GM06990 (cell line): ENCODE data around the gene SPRN.
"Not testable (repeated sequence)": the region's sequence is repeated elsewhere in the genome, so short reads cannot be mapped to it uniquely, and the experiment has no call there.

ENCODE experiments used
- DNase-seq: peaks from one replicate; pipeline ENCODE4 v3.0.0-alpha.2; 2011; ENCODE audit not compliant: insufficient read length; ENCODE audit errors: extremely low read depth
- H3K27me3 ChIP-seq: replicated peaks from 2 replicates; pipeline ENCODE4 v1.6.0; 2011; ENCODE audit warnings: low read length; ENCODE audit not compliant: control insufficient read depth, insufficient read depth
- H3K36me3 ChIP-seq: 2 replicates; pipeline ENCODE4 v1.5.1; 2011; ENCODE audit warnings: low read length; ENCODE audit not compliant: control insufficient read depth, insufficient read depth
- H3K4me3 ChIP-seq: replicated peaks from 2 replicates; pipeline ENCODE4 v1.5.1; 2011; ENCODE audit warnings: low read depth, mild to moderate bottlenecking, control low read depth, low read length
- TF ChIP-seq, protein P1 (sequence below): IDR thresholded peaks from 2 replicates; pipeline ENCODE4 v1.5.1; 2011; ENCODE audit warnings: low read length, control low read depth, mild to moderate bottlenecking, inconsistent platforms; ENCODE audit not compliant: insufficient read depth, poor library complexity, severe bottlenecking

SPRN gene

DNA sequence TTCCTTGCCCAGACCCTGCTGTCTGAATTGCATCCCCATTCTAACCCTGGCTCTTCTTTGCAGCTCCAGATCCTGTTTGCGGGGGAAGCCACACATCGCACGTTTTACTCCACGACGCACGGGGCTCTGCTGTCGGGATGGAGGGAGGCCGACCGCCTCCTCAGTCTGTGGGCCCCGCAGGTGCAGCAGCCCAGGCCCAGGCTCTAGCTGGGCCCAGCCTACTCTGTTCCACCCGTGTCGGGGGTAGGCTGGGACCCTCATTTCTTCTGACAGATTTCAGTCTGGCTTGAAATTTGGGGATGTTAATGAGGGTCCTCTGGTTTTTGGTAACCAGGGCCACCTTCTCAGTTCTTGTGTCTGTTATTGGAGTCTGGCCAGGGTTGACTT is 33.2 kb downstream of the SPRN start:
- DNase-seq, result no peak
- Histone ChIP-seq H3K27me3 (no peaks in the 10 kb centered on the region), H3K4me3 (peak overlapping the region; percentile 39), H3K36me3 (peaks cover 4% of the 10 kb centered on the region)
- TF ChIP-seq, protein P1, sequence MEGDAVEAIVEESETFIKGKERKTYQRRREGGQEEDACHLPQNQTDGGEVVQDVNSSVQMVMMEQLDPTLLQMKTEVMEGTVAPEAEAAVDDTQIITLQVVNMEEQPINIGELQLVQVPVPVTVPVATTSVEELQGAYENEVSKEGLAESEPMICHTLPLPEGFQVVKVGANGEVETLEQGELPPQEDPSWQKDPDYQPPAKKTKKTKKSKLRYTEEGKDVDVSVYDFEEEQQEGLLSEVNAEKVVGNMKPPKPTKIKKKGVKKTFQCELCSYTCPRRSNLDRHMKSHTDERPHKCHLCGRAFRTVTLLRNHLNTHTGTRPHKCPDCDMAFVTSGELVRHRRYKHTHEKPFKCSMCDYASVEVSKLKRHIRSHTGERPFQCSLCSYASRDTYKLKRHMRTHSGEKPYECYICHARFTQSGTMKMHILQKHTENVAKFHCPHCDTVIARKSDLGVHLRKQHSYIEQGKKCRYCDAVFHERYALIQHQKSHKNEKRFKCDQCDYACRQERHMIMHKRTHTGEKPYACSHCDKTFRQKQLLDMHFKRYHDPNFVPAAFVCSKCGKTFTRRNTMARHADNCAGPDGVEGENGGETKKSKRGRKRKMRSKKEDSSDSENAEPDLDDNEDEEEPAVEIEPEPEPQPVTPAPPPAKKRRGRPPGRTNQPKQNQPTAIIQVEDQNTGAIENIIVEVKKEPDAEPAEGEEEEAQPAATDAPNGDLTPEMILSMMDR, result no peak

DNA sequence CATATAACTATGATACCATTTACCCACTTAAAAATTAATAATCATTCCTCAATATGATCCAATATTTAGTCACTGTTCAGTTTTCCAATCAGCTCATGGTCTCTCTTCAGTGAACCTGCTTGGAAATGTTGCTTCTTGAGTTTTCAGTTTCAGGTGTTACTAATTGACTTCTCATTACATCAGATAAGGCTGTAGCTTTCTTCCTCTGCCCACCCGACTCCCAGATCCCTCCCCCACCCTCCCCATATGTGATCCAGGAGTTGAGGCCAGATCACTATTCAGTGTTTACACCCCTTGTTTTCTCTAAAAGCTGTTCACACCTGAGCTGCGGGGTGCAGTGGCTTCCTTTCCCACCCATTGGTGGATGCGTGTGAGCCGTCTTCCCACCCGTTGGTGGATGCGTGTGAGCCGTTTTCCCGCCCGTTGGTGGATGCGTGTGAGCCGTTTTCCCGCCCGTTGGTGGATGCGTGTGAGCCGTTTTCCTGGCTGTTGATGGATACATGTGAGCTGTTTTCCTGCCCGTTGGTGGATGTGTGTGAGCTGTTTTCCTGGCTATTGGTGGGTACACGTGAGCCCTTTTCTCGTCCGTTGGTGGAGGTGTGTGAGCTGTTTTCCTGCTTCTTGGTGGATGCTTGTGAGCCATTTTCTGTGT is 33.7 kb downstream of the SPRN start:
- H3K4me3 ChIP-seq, result peak overlapping the region; percentile 67
- TF ChIP-seq, protein P1, result no peak
- DNase-seq, result peak; percentile 61
- H3K27me3 ChIP-seq, result no peaks in the 10 kb centered on the region
- H3K36me3 ChIP-seq, result no peaks in the 10 kb centered on the region; the same call in 1 of the 2 replicates

DNA sequence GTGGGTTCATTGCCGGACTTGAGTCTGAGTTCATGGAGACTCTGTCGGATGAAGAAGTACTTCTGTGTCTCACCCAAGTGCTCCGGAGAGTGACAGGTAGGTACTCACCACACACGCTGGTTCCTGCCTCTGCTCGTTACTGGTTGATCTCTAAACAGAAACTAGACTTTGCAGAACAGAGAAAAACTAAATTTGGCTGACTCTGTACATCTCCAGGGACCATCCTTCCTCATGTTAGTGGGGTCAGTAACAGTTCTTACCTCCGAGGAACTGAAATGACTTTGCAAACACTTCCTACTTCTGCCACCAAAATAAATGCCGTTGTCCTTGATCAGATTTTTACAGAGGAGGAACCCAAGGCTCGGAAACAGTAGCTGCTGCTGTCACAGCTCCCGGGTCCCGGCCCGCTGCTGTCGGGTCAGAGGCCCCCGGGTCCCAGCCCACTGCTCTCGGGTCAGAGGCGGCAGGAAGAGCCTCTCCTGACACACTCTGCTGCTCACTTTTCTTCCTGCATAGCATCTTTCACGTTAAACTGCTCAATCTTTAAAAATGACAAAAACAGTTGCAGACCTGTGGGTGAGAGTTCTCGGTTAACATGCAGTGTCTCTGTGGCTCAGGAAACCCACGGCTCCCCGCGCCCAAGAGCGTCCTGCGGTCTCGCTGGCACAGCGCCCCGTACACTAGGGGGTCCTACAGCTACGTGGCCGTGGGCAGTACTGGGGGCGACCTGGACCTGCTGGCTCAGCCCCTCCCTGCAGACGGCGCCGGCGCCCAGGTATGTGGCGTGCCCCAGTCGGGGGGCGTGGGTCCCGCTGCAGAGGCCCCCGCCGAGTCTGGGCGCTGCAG is 35.2 kb downstream of the SPRN start:
- peak; percentile 82 for DNase-seq
- TF ChIP-seq, protein P1, result no peak
- H3K36me3 ChIP-seq, result no peaks in the 10 kb centered on the region; the same call in none of the 2 replicates
- H3K4me3 ChIP-seq, result peak overlapping the region; percentile 67
- H3K27me3 ChIP-seq, result no peaks in the 10 kb centered on the region

DNA sequence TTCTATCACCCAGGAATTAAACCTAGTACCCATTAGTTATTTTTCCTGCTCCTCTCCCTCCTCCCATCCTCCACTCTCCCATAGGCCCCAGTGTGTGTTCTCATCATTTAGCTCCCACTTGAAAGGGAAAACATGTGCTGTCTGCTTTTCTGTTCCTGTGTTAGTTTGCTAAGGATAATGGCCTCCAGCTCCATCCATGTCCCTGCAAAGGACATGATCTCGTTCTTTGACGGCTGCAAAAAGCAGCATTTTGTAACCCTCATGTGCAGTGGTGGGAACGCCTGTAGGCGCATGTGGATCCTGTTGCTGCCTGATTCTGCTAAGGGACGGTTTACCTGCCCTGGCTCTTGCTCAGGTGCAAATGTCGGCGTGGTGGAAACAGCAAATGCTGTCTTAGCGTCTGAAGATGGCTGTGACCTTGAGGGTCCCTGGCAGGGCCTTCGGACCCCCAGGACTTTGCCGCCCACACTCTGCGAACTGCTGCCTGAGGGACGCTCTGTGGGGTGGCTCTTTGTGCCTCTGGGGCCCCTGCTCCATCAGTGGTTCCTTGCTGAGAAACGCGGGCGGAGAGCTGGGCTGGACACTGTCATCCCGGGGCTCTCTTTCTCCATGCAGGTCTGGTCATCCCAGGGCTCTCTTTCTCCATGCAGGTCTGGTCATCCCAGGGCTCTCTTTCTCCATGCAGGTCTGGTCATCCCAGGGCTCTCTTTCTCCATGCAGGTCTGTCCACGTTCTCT is 36.0 kb downstream of the SPRN start:
- Histone ChIP-seq H3K36me3 (peaks cover 1% of the 10 kb centered on the region), H3K27me3 (no peaks in the 10 kb centered on the region), H3K4me3 (peak overlapping the region; percentile 63)
- peak; percentile 69 for DNase-seq
- TF ChIP-seq, protein P1, result no peak

DNA sequence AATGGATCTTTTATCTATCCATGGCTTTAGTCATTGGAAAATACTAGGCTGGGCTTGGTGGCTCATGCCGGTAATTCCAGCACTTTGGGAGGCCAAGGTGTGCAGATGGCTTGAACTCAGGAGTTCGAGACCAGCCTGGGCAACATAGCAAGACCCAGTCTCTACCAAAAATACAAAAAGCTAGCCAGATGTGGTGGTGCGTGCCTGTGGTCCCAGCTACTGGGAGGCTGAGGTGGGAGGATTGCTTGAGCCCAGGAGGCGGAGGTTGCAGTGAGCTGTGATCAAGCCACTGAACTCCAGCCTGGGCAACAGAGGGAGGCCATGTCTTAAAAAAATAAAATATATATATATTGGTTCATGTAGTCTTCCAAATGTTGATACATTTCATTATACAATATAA is 37.5 kb downstream of the SPRN start:
- DNase-seq, H3K4me3 ChIP-seq, H3K36me3 ChIP-seq, H3K27me3 ChIP-seq: not testable (repeated sequence)

DNA sequence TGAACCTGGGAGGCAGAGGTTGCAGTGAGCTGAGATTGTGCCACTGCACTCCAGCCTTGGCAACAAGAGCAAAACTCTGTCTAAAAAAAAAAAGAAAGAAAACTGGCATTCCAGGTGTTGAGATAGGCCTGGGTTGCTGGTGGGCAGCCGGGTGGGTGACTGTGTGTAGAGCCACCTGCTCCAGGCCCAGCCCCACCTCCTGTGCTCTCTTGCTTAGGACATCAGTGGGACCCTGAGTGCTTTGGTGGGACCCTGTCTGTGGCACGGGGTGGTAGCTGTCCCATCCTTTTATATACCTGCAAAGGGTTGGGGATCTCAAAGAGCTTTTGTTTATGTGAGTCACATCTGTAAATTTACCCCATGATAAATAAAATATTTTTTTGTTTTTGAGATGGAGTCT is 39.2 kb downstream of the SPRN start:
- TF ChIP-seq, protein P1, result no peak

More for the DNA sequence above, 39.2 kb downstream of the SPRN start:
- peaks cover 3% of the 10 kb centered on the region for H3K36me3 ChIP-seq
- no peak overlapping the region for H3K4me3 ChIP-seq
- DNase-seq, result no peak
- H3K27me3 ChIP-seq, result no peaks in the 10 kb centered on the region
